ENCODE data around the gene GJD3. TPM values are rescaled to one million over a fixed set of nuclear protein-coding genes. Genes with fewer than 3 reads are reported as not detected.

Gene GJD3
- total and polyA plus RNA-seq, 8 donors, result 0.55 to 1.2 TPM; not detected in 6

DNA sequence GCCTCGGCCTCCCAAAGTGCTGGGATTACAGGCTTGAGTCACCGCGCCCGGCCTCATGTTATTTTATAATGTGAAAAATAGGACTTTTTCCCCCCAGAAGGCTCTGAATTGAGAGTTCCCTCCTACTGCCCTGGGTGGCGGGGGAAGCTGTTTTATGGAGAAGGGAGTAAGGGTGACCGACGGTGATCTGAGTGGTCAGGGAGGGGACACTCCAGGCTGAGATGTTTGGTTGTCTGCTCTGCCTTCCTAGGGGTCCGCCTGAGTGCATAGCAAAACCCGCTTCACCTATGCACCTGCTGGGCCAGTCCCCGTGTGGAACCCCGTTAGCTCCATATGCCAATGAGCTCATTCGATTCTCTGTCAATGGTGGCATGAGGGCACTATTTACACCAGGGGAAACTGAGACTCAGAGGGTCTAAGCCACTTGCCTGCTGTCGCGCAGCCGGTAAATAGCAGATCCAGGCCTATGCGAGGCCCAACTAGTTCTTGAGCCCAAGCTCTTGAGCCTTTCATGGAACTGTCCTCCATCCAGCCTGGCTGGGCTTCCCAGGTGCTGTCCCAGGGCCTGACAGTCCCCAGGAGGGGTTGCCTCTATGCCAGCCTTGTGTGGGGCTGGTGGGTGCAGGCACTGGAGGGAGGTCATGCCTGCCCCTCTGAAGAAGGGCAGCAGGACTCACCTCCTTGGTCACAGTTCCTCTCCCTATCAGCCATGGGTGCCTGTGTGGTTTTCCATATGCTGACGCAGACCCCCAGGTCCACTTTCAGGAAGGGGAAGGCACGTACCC lies 1.7 kb upstream of the GJD3 start:
- Histone ChIP-seq H3K4me3 (no peak overlapping the region), H3K36me3 (no peaks in the 10 kb centered on the region), H3K27ac (no peak overlapping the region), H3K9me3 (no peaks in the 10 kb centered on the region), H3K4me1 (peaks cover 9 to 28% (median 22%) of the 10 kb centered on the region in 4 donors), H3K27me3 (peaks cover 0 to 24% (median 0%) of the 10 kb centered on the region in 3 donors)
- WGBS, 5 donors, result 94 to 96% (median 94%) methylated on average over 17 to 18 of the region's 18 CpGs
- no peak for DNase-seq
- no peak for TF ChIP-seq POLR2AphosphoS5 (IDR thresholded peaks at IDR 0.05)
- no peak for TF ChIP-seq EP300 (IDR thresholded peaks at IDR 0.05)
- TF ChIP-seq, protein P1, sequence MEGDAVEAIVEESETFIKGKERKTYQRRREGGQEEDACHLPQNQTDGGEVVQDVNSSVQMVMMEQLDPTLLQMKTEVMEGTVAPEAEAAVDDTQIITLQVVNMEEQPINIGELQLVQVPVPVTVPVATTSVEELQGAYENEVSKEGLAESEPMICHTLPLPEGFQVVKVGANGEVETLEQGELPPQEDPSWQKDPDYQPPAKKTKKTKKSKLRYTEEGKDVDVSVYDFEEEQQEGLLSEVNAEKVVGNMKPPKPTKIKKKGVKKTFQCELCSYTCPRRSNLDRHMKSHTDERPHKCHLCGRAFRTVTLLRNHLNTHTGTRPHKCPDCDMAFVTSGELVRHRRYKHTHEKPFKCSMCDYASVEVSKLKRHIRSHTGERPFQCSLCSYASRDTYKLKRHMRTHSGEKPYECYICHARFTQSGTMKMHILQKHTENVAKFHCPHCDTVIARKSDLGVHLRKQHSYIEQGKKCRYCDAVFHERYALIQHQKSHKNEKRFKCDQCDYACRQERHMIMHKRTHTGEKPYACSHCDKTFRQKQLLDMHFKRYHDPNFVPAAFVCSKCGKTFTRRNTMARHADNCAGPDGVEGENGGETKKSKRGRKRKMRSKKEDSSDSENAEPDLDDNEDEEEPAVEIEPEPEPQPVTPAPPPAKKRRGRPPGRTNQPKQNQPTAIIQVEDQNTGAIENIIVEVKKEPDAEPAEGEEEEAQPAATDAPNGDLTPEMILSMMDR (IDR thresholded peaks at IDR 0.05), result no peak
- TF ChIP-seq POLR2A (IDR thresholded peaks at IDR 0.05), result no peak
- intact Hi-C loops (cut with DNase I; ENCODE audit: low total_unique reads), result loop anchor here (10.0 kb wide), 1 partner anchor 69 kb away; no protein-coding TSS in a partner anchor

DNA sequence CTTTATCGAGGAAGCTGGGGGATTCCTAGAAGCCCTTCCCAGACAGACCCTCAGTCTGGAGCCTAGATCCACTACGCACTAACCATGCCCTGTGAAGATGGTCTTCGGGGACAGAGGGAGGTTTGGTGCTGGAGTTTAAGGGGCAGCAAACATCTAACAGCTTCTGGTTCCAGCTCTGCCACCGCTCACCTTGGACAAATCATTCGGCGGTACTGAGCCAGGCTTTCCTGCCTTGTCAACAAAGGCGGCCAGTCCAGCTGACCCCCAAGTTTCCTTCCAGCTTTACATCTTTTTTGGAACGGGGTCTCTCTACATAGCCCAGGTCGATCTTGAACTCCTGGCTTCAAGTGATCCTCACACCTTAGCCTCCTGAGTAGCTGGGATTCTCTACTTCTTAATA lies 369 bp upstream of the GJD3 start:
- Histone ChIP-seq H3K4me3 (no peak overlapping the region), H3K27ac (no peak overlapping the region), H3K9me3 (no peaks in the 10 kb centered on the region), H3K4me1 (peaks cover 9 to 28% (median 22%) of the 10 kb centered on the region in 4 donors), H3K27me3 (peaks cover 0 to 28% (median 0%) of the 10 kb centered on the region in 3 donors), H3K36me3 (no peaks in the 10 kb centered on the region)
- WGBS, 5 donors, result 86 to 93% (median 88%) methylated on average over 9 of the region's 9 CpGs
- no peak for DNase-seq
- TF ChIP-seq, protein P1 (IDR thresholded peaks at IDR 0.05), result no peak
- no peak for TF ChIP-seq EP300 (IDR thresholded peaks at IDR 0.05)
- TF ChIP-seq POLR2A (IDR thresholded peaks at IDR 0.05), result no peak
- no peak for TF ChIP-seq POLR2AphosphoS5 (IDR thresholded peaks at IDR 0.05)
- intact Hi-C loops (cut with DNase I; ENCODE audit: low total_unique reads), result loop anchor here (10.0 kb wide), 1 partner anchor 70 kb away; no protein-coding TSS in a partner anchor

DNA sequence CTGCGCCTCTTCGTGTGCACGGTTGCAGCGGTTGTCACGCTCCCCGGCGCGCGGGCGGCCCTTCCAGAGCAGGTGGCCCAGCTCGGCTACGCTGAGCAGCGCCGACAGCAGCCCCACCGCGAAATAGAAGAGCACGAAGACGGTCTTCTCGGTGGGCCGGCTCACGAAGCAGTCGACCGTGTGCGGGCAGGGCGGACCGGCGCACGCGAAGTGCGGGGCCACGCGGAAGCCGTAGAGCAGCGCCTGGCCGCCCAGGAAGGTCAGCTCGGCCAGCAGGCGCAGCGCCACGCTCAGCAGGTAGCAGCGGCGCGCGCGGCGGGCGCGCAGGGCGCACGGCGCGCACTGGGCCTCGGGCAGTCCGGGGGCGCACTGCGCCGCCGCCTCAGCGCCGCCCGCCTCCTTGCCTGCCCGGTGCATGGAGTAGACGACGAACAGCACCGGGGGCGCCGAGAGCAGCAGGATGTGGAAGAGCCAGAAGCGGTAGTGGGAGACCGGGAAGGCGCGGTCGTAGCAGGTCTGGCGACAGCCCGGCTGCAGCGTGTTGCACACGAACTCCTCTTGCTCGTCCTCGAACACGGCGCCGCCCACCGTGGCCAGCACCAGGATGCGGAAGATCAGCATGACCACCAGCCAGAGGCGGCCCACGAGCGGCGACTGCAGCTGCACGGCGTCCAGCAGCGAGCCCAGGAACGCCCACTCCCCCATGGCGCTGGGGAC lies 1.3 kb downstream of the GJD3 start:
- H3K27me3 ChIP-seq, result peaks cover 0 to 28% (median 0%) of the 10 kb centered on the region in 3 donors
- 2% methylated on average over 11 to 91 of the region's 91 CpGs for WGBS, 5 donors
- H3K4me1 ChIP-seq, result peaks cover 9 to 38% (median 29%) of the 10 kb centered on the region in 4 donors
- intact Hi-C loops (cut with DNase I; ENCODE audit: low total_unique reads), result loop anchor here (10.0 kb wide), 1 partner anchor 72 kb away; no protein-coding TSS in a partner anchor
- DNase-seq, result peak in 1 of 2 donors; percentile 72
- TF ChIP-seq EP300 (IDR thresholded peaks at IDR 0.05), result no peak
- no peak for TF ChIP-seq POLR2A (IDR thresholded peaks at IDR 0.05)
- peak overlapping the region; percentile 54 to 79 (median 62) for H3K4me3 ChIP-seq
- H3K27ac ChIP-seq, result peak overlapping the region in 3 of 5 donors; percentile 35 to 50 (median 46)
- H3K36me3 ChIP-seq, result no peaks in the 10 kb centered on the region
- no peaks in the 10 kb centered on the region for H3K9me3 ChIP-seq

DNA sequence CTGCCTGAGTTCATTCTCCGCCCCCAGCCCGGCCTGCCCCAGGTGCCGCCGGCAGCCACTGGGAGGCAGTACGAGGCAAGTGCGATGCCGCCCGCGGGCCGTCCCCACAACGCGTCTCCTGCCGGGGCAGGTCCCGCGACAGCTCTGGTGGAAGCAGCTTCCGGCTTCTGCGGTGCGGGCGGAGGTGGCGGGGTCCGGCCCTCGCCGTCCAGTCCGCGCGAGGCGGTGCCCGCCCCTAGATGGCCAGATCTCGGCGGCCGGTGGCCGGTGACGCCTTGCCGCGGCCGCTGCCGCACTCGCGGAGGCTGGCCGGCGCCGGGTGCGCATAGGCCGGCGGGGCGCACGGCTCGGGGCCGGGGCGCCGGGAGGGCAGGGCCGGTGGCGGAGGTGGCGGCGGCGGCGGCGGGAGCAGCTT lies 1.8 kb downstream of the GJD3 start:
- Histone ChIP-seq H3K36me3 (no peaks in the 10 kb centered on the region), H3K9me3 (no peaks in the 10 kb centered on the region), H3K4me3 (peak overlapping the region; percentile 54 to 79 (median 62)), H3K4me1 (peaks cover 9 to 43% (median 31%) of the 10 kb centered on the region in 4 donors), H3K27ac (peak overlapping the region in 3 of 5 donors; percentile 35 to 50 (median 46)), H3K27me3 (peaks cover 0 to 28% (median 0%) of the 10 kb centered on the region in 3 donors)
- no peak for TF ChIP-seq EP300 (IDR thresholded peaks at IDR 0.05)
- TF ChIP-seq POLR2A (IDR thresholded peaks at IDR 0.05), result no peak
- TF ChIP-seq, protein P1 (IDR thresholded peaks at IDR 0.05), result peak in 4 of 7 experiments; percentile 17 to 62 (median 42)
- peak in 2 of 3 donors; percentile 40 to 75 for TF ChIP-seq POLR2AphosphoS5 (IDR thresholded peaks at IDR 0.05)
- DNase-seq, result peak; percentile 76 to 93
- 0 to 4% (median 1%) methylated on average over 13 to 58 of the region's 58 CpGs for WGBS, 5 donors
- intact Hi-C loops (cut with DNase I; ENCODE audit: low total_unique reads), result loop anchor here (10.0 kb wide), 1 partner anchor 72 kb away; no protein-coding TSS in a partner anchor
